ENCODE data around the gene RAB30.

RAB30 gene

DNA sequence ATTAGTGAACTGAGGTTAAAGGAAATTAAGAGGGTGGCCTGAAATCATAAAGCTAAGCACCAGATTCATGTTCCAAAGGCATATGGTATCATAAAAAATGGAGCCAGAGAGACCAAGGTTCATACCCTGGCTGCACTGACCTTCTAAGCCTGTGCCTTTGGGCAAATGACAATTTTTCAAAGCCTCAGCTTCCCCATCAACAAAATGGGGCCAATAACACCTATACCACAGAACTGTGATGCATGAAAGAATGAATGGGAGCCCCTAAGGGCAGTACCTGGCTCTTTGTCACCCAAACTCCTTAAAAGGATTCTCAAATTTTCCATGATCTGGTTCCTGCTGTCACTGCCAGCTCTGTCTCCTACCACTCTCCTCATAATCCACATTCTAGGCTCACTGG, 72.5 kb downstream of the RAB30 start:
- intact Hi-C loops (cut with DNase I): no loop called here

GRCh38 chr11:82998697-82999096, 73.0 kb downstream of the RAB30 start:
- intact Hi-C loops (cut with DNase I): no loop called here
- DNase-seq: no peak

More for the DNA sequence above, 72.5 kb downstream of the RAB30 start:
- no peak for DNase-seq

DNA sequence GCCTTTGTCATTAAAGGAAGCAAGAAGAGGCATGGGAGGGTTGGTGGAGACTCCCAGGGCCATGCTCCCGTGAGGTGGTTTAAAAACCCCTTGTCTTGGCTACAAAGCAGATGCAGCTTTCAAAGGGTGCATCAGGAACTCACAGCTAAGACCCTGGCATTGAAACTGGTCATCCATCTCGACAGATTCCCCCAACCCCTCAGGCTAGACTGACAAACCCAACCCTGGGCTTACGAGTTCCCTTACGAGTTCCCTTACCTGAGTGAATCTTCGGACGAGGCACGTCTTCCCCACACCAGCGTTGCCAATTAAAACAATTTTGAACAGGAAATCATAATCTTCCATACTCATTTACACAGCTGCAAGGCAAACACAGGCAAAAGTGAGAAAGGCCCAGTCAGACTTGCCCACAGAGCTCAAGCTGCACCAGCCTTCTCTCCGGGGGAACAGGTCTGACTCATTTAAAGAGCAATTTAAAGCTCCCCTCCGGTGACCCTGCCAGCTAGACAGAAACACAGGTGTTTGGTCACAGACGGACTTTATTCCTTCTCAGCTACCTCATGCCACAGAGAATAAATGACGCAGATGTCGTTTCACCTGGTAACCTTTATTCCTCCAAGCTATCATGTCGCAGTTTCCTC, 74.6 kb downstream of the RAB30 start:
- intact Hi-C loops (cut with DNase I): no loop called here
- DNase-seq: no peak

DNA sequence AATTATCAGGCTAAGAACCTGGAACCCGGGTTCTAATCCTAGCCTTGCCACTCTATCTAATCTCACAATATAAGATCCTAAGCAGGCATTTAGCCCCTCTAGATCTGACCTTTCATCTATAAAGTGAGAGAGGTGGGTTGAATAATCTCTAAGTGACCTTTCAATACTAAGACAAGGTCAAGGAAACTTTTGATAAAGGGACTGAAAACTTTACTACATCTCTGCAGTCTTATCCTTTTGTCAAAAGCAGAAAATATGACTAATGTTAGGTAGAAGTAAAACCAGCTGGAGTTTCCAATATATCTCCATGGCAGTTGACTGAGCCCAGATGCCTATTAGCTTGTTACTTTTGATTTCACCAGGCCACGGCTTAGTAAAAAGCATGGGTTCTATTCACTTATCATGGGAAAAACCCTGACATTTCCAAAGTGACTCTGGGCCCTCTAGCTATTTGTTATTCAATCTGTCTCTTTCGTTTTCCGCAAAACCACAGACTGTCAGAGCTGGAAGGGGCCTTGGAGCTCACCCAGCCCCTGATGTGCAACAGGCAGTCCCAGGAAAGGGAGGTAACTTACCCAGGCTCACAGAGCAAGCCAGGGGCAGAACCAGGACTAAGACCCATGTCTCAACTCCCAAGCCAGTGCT, 75.8 kb downstream of the RAB30 start:
- intact Hi-C loops (cut with DNase I): no loop called here
- peak in 2 of 42 donors; percentile 32 to 59 for DNase-seq

GRCh38 chr11:82995235-82995634, 76.5 kb downstream of the RAB30 start:
- DNase-seq: no peak
- intact Hi-C loops (cut with DNase I): no loop called here

DNA sequence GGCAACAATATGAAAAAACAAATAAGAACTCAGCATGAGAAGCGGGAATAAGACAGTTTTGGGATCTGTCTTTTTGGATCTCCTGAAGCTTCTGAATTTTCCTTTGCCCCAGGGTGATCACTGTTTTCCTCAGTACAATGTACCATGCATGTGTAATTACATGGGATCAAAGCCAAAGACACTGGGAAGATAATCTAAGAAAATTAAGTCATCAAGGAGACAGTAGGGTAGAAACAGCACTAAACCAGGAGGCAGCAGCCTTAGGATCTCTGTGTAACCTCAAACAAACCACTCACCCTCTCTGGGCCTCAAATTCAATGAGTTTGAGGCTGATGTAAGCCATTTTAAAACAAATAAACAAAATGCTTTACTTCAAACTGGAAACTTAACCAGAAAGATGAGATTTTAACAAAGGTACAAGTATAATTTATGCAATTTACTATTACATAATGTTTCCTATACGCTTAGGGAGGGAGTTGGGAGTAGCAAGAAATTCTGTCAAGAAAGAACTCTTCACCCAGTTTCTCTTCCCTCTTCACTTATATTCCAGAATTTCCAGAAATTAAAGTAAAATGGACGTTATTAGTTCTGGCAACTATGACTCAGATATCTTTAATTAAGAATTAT, 77.0 kb downstream of the RAB30 start:
- intact Hi-C loops (cut with DNase I): no loop called here
- no peak for DNase-seq

GRCh38 chr11:82992223-82992622, 79.5 kb downstream of the RAB30 start:
- DNase-seq: no peak
- intact Hi-C loops (cut with DNase I): no loop called here

GRCh38 chr11:82989628-82990404, 81.9 kb downstream of the RAB30 start:
- DNase-seq: no peak
- intact Hi-C loops (cut with DNase I): loop anchor here (5.0 kb wide), 1 partner anchor 82 kb away; the partner anchor contains the start of gene RAB30

DNA sequence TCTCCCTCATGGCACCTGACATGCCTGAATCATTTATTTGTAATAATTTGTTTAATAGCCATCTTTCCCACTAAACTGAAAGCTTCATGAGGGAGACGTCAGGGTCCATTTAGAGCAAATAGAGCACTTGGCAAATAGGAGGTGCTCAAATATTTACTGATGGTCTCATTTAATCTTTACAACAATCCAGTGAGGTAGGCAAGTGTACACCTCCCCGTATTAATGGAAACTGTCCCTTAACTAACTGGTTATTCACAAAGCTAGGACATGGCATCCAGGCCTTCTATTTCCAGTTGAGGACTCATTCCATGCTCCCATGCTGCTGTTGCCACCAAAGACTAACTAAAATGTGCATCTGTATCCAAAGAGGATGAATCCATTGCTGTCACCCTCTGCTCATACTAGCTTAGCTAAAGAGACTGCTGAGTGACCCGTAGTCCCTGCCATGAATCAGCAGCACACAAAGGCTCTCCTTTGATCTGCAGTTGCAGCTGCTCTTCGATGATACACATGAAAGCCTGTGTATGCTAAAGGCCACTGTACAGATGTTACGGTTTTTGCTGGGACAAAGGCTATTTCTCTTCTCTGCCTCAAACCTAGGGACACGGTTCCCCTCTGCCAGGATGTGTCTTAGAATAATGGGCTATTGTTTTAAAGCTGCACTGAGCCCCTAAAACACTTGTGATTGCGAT, 82.6 kb downstream of the RAB30 start:
- peak; percentile 22 to 92 (median 76) for DNase-seq
- intact Hi-C loops (cut with DNase I): loop anchor here (5.0 kb wide), 1 partner anchor 83 kb away; the partner anchor contains the start of gene RAB30

GRCh38 chr11:82987997-82988396, 83.7 kb downstream of the RAB30 start:
- DNase-seq: no peak

DNA sequence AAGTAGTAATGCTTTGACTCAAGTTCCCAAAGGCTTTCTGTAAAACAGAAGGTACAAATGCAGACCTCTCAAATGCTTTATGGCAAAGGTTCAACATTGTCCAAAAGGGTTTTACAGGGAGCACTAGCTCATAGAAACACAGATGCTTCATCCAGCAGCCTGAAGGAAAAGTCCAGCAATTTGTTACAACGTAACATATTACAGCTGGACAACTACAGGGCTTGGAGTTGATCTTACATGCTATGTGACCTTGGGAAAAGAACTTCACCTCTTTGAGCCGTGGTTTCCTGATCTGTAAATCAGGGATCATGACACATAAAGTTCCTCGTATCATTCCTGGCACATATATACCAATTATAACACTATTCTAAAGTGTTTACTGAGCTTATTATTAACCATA, 85.3 kb downstream of the RAB30 start:
- intact Hi-C loops (cut with DNase I): loop anchor here (5.0 kb wide), 1 partner anchor 86 kb away; the partner anchor contains the start of gene RAB30
- no peak for DNase-seq

More at GRCh38 chr11:82987997-82988396, 83.7 kb downstream of the RAB30 start:
- intact Hi-C loops (cut with DNase I): loop anchor here (5.0 kb wide), 1 partner anchor 84 kb away; the partner anchor contains the start of gene RAB30

GRCh38 chr11:82981852-82982251, 89.8 kb downstream of the RAB30 start:
- intact Hi-C loops (cut with DNase I): no loop called here
- no peak for DNase-seq

DNA sequence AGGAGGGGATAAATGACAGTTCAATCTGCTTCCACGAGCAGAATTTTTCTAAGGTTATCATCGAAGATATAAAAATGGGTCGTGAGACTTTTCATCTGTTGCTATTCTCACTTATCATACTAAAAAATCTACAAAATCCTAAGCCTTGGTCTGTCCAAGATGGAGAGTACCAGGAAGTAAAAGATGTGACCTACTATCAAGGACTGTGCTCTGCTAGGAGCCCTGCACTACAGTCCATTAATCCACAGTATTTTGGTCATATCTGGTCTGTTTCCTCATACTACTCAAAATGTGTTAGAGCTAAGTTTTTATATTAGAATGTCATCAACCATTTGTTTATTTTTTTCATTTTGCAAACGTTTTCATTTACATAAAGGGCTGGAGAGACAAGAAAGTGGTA, 90.8 kb downstream of the RAB30 start:
- intact Hi-C loops (cut with DNase I): no loop called here
- no peak for DNase-seq

DNA sequence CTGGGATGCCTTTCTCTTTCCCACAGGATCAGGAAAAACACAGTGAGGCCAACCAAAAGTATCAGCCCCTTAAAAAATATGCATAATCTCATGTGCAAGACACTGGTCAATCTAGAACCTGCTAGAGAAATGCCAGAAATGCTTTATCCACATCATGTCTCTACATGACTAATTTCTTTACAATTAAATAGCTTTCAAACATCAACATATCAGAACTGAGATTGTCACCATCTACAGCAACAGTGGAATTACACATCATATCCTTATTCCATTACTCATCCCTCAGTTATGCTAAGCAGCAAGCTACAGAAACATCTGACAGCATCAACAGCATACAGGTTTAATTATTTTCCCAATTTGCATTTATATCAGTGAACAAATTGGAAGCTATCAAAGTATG, 91.4 kb downstream of the RAB30 start:
- DNase-seq: no peak
- intact Hi-C loops (cut with DNase I): no loop called here

GRCh38 chr11:82979824-82980223, 91.9 kb downstream of the RAB30 start:
- DNase-seq: no peak
- intact Hi-C loops (cut with DNase I): no loop called here

GRCh38 chr11:82978422-82979099, 93.1 kb downstream of the RAB30 start:
- no peak for DNase-seq
- intact Hi-C loops (cut with DNase I): no loop called here

DNA sequence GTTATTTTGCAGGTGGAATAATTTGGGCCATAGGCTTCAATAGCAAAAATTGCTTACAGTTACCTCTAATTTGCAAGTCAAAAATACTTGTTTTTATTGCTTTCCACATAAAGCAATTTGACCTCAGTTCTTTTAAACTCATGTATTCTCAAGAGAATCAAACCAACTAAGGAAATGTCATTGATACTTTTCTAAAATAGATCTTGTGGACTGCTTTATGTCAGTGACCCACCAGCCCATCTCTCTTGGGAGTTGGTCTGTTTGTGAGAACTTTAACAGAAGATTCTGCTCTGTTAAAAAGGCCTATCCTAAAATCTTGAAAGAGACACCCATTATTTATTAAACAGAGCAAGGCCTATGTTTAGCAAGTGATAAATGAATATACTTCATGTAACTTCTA, 94.9 kb downstream of the RAB30 start:
- intact Hi-C loops (cut with DNase I): no loop called here
- DNase-seq: no peak

- DNase-seq: no peak
- intact Hi-C loops (cut with DNase I): no loop called here
These were observed 95.8 kb downstream of the RAB30 start for GRCh38 chr11:82975882-82976281.

Data from head of caudate nucleus (tissue), 42 donors.